HG03045 (cell line): ENCODE data around the gene ZNF423.
A peak's percentile ranks its signal among the peaks of the same experiment; 100 is the strongest.
"Not testable (repeated sequence)": the region's sequence is repeated elsewhere in the genome, so short reads cannot be mapped to it uniquely, and the experiment has no call there.

Experiments used
- ATAC-seq: cut with Tn5 transposase; IDR thresholded peaks from one replicate; pipeline ENCODE4 v1.9.1; 2021; ENCODE audit warnings: mild to moderate bottlenecking, moderate library complexity; ENCODE audit not compliant: unreplicated experiment

The ZNF423 gene

DNA sequence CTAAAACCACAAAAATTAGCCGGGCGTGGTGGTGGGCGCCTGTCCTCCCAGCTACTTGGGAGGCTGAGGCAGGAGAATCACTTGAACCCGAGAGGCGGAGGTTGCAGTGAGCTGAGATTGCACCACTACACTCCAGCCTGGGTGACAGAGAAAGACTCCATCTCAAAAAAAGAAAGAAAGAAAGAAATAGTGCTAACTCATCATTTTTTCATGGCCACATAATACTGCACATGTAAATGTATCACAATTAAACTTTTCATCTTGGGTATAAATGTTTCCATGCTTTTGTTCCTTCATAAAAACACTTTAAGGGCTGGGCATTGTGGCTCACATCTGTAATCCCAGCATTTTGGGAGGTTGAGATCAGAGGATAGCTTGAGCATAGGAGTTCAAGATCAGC is 15.9 kb upstream of the ZNF423 start:
- ATAC-seq = not testable (repeated sequence)

GRCh38 chr16:49869731-49870130 is 13.8 kb upstream of the ZNF423 start:
- ATAC-seq = no peak

GRCh38 chr16:49867796-49868668 is 12.1 kb upstream of the ZNF423 start:
- no peak for ATAC-seq

DNA sequence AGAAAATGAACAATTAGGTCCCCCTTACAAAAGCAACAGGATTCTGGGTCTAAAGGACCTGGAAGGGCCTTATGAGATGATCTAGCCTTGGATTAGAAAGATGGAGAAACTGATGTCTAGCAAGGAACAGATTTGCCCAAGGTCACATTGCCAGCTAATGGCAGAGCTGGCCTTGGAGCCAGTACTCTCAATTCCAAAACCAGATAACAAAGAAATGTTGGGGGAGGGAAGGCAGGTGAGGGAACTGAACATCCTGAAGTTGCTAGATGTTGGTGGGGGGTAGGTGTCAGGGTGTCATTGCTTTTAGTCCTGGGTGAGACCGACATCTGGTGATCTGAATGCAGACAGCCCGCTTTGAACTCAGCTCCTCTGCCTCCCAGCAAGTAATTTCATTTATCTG is 11.3 kb upstream of the ZNF423 start:
- ATAC-seq = no peak

DNA sequence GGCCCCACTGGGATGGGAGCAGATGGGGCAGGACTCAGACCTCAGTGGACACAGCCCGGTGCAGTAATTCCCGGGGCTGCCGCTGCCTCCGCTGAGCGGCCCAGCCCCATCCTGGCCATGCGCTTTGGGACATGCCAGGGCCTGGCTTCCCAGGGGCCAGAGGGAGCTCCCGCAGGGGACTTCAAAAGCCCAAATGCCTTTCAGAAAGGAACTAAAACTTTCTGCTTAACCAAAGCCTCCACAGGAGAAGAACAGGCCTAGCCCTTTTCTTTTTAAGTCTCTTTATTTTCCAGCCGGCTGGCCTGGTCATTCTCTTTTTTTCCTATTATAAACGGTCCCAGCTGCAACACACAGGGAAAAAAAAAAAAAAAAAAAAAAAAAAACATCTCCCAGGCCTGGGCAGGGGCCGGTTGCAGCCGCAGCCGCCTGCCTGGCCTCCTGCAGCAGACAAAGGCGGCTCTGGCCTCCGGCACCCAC is 10.7 kb upstream of the ZNF423 start:
- no peak for ATAC-seq

GRCh38 chr16:49862694-49863093 is 6.8 kb upstream of the ZNF423 start:
- no peak for ATAC-seq

- no peak for ATAC-seq
Observed at GRCh38 chr16:49861299-49861698, 5.4 kb upstream of the ZNF423 start.

DNA sequence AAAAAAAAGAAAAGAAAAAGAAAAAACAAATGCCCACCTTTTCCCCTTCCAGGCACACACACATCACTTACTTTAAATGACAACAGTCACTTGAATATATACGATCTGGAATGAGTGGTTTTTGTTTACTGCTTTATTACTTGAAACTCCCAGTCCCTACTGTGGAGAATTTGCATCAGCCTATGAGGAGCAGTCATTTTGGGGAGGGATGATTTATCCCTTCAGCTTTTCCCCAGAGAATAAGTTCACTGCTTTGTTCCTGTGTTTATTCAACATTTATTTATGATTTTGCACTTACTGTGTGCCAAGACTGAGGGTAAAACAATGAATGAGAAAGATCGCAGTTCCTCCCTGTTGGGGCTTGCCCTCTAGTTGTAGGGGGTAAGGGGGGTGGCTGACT is 4.7 kb upstream of the ZNF423 start:
- no peak for ATAC-seq

- ATAC-seq = no peak
Observed at GRCh38 chr16:49859125-49859811, 3.4 kb upstream of the ZNF423 start.

DNA sequence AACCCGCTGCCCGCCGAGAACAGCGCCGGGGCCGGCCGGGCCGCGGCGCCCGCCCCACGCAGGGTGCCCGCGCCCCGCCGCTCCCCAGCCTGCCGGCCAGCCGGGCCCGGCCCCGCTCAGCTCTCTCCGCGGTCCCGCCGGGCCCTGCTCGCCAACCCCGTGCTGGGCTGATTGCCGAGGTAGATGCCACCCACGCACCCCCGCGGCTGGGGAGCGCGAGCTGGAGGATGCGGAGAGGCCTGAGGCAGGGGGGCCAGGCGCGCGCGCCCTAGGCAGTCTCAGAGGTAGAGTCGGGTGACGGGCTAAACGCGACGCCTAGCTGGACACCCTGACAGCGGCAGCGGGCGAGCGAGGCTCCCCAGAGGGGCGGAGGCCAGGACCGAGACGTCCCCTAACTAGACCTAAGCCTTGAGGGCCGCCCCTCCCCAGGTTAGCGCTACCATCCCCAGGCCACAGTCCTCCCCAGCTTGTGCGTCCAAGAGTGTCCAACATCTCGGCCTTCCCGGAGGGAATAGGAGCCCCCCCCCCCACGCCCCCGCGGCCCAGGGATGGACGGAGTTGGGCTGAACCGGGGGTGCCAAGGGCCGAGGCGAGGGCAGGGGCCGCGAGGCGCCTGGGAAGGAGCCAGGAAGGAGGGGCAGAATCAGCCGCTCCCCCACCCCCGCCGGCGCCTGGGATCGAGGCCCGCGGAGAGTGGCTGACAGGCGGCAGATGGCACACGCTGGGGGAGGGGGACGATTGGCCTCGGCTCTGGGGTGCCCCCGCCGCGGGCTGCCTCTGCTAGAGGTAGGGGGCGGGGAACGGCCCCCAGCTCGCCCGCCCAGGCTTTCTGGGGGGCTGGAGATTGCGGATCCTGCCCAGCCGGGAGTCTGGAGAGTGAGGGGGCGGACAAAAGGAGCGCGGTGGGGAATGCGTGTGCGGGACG is 2.5 kb upstream of the ZNF423 start:
- ATAC-seq = no peak

- ATAC-seq = no peak
Observed at GRCh38 chr16:49857423-49858181, 1.7 kb upstream of the ZNF423 start.

GRCh38 chr16:49856672-49857330 is 889 bp upstream of the ZNF423 start:
- ATAC-seq = no peak

- ATAC-seq = peak; percentile 55
Observed at GRCh38 chr16:49855280-49855821, 561 bp downstream of the ZNF423 start.

DNA sequence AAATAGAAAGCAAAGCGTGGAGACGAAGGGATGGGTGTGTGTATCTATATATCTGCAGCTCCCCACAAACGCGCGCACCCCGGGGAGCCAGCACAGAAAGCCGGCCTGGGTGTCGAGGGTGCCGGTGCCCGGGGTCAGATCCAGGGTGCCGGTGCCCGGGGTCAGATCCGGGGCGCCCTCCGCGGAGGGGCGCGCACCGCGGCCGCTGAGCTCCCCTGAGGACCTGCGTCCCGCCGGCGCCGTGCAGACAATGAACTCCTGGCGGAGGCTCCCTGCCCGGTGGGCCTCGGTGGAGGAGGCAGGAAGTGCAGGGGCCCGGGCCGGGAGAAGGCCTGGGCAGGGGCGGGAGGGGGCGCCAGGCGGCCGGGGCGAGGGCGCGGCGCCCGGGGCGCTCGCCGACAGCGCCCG is 1.1 kb downstream of the ZNF423 start:
- ATAC-seq = peak; percentile 6

GRCh38 chr16:49854188-49854795 is 1.6 kb downstream of the ZNF423 start:
- no peak for ATAC-seq

DNA sequence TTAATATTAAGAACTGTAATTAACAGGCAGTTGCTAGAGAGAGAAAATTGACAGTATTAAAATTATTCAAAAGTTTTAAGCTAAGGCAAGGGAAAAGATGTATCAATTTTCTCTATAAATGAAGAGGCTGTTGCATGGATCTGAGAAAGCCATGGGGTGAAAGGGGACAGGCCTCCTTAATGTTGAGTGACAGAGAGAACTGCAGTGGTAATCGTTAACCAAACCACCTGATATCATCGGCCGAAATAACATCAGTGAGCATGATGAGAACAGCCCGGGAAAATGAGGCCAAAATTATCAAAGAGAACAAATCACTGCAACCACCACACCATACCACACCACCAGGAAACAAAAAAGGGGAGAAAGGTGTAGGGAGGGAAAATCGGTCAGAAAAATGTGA is 3.6 kb downstream of the ZNF423 start:
- ATAC-seq = no peak

GRCh38 chr16:49851468-49851787 is 4.5 kb downstream of the ZNF423 start:
- no peak for ATAC-seq

GRCh38 chr16:49850558-49851467 is 5.1 kb downstream of the ZNF423 start:
- no peak for ATAC-seq
